Hepatic stellate cell (primary cell): ENCODE data around the gene SLC22A31.
"Not testable (repeated sequence)": the region's sequence is repeated elsewhere in the genome, so short reads cannot be mapped to it uniquely, and the experiment has no call there.

Experiments
- DNase-seq: peaks from one replicate; pipeline ENCODE4 v3.0.0; 2011; ENCODE audit warnings: low spot score

Gene SLC22A31

DNA sequence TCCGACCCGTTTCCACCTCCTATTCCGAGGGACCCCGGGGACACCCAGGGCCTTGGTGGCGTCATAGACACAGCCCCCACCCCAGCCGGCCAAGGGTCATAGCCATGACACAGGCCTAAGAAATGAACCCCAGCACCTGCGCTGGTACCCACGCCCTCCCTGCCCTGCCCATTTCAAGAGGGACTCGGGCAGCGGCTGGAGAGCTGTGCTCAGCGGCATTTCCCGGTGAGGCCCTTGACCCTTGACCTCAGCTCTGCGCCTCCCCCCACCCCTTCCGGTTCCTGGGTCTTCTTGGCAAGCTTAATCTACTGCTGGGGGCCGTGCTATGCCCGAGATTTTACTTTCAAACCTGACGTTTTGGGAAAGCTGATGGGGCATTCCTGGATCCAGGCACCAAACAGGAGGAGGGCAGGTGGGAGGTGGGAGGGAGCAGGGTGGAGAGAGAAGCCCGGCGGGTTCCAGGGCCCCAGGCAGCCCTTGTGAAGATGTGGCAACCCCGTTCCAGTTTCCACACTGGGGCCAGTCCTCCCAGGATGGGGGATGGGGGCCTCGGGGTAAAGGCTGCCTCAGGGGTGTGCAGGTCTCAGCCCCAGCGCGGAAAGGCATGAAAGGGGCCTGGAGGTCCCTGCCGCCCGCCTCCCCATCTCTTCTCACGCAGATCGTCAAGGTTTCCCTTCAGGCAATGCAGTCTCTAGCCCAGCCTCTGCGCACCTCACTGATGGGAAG lies at the start of gene SLC22A31:
Gene SLC22A31, minus strand, starts transcription at position 414 of the 726 bp plus-strand sequence. Its CDS starts 36 bp downstream, at position 378.
- peak; percentile 4 for DNase-seq

DNA sequence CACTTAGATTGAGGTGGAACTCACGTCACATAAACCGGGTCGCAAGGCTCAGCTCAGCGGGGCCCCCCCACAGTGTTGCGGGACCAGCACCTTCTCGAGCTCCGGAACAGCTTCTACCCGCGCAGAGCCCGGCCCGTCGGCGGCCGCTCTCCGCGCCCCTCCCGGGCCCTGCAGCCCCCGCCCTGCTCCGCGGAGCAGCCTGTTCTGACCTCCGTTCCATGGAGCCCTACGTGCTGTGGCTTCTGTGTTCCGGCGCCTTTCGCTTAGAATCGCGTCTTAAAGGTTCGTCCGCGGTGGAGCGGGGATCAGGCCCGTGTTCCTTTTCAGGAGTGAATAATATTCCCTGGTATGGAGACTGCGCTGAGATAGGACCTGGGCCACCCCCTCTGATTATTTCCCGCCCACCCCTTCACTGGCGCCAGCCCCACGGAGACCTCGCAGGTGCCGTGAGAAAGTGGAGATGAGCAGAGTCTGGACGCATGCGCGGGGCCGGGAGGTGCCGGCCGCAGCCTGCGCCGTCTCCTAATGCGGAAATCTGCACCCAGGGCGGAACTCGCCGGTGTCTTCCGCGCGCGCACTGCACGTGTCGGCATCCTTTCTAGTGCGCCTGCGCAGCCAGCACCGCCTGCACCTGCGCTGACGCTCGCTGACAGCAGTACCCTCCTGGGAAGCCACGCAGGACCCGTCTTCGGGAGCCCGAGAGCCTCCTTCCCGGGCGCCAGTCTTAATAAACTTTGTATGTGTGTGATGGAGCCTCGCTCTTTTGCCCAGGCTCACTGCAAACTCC lies 48.1 kb upstream of the SLC22A31 start:
- no peak for DNase-seq

DNA sequence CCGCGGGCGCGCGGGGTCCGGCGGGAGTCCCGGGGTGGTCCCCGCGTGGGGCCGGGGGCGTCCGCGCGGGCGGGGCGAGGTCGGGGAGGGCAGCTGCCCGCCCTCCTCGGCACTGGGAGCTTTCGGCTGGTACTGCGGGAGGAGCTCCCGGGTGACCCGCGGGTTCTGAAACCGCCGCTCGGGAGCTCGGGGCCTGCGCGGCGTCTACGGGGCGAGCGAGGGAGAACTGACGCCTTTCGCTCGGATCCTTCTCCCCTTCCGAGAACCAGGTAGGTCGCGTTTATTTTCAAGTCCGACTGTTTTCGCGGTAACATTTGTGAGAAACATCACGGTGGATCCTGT lies 47.4 kb upstream of the SLC22A31 start:
- not testable (repeated sequence) for DNase-seq

- peak; percentile 96 for DNase-seq
Observed at GRCh38 chr16:89246903-89247733, 46.8 kb upstream of the SLC22A31 start.

DNA sequence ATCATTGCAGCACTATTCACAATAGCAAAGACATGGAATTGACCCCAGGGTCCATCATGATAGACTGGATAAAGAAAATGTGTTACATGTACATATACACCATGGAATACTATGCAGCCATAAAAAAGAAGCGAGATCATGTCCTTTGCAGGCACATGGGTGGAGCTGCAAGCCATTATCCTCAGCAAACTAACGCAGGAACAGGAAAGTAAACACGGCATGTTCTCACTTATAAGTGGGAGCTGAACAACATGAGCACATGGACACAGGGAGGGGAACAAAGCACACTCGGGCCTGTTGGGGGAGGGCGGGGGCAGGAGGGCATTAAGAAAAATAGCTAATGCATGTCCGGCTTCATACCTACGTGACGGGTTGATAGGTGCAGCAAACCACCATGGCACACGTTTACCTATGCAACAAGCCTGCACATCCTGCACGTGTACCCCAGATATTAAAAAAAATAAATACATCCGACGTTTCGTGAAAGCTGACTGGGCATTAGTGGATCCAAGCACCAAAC lies 46.1 kb upstream of the SLC22A31 start:
- no peak for DNase-seq

- no peak for DNase-seq
Observed at GRCh38 chr16:89244754-89245153, 44.4 kb upstream of the SLC22A31 start.

- DNase-seq, result not testable (repeated sequence)
Observed at GRCh38 chr16:89244264-89244663, 43.9 kb upstream of the SLC22A31 start.

DNA sequence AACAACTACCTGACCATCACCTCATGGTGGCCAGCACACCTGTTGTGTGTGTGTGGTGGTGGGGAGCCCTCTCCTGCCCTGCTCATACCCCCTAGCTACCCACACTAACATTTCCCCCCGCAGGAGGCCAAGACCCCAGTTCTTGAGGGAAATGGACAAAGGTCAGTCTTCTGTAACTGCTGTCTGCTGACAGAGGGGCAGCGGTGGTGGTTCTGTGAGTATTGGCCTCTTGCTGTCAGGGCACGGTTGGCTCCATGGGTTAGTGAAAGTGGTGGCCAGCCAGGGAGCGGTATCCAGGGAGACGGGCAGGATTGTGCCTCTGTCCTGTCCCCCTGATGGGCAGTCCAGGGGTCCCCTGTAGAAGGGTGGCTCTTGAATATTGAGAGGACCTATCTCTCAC lies 43.3 kb upstream of the SLC22A31 start:
- DNase-seq, result no peak

GRCh38 chr16:89242795-89243200 lies 42.5 kb upstream of the SLC22A31 start:
- DNase-seq, result no peak

- peak; percentile 84 for DNase-seq
Observed at GRCh38 chr16:89241187-89242007, 41.1 kb upstream of the SLC22A31 start.

- DNase-seq, result no peak
Observed at GRCh38 chr16:89237733-89238132, 37.4 kb upstream of the SLC22A31 start.

DNA sequence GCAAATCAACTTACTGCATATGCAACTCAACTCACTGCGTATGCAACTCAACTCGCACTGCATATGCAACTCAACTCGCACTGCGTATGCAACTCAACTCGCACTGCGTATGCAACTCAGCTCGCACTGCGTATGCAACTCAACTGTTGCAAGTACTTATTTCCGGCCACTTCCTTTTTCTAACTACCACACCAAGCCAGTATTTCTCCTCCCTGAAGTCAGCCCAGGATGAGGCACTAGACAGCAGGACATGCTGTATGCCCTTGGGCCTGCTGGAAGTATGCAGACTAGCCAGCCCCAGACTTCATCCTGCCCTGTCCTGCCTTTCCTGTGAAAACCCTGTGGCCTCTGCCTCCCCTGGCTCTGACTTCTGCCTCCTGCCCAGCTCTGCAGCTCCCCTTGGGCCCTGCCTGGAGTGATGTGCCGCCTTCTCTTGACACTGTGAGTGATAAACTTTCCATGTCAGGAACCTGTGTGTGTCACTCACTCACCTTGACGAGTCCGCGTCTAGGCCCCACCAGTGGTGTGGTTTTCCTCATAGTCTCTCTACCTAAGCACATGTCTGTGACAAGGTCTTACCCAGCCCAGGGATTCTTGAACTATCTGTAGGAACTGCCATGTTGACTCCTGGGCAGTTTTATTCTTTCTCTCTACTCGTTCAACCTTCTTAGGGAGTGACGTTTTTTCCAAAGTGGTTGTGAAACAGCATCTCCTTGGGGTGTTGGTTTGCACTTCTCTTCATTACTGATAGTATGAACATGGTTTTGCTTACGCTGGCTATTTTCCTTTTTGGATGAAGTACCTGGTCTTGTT lies 33.5 kb upstream of the SLC22A31 start:
- no peak for DNase-seq

GRCh38 chr16:89232107-89232506 lies 31.8 kb upstream of the SLC22A31 start:
- DNase-seq, result no peak

DNA sequence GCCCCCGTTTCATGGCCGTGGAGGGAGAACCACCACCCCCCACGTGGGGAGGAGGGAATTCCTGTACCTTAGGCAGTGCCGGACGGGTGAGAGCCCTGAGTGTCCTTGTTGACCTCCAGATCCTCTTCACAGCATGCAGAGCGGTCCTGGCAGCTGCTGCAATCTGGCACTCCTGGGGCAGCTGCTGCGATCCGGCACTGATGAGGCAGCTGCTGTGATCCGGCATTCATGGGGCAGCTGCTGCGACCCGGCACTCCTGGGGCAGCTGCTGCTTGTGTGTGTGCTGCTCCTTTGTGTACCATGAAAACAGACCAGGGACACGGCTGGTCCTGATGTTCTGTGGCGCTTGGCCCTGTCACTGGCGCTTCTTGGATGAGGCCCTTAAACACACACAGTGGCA lies 29.9 kb upstream of the SLC22A31 start:
- DNase-seq, result no peak

- no peak for DNase-seq
Observed at GRCh38 chr16:89224665-89225064, 24.3 kb upstream of the SLC22A31 start.

- no peak for DNase-seq
Observed at GRCh38 chr16:89222931-89223330, 22.6 kb upstream of the SLC22A31 start.

GRCh38 chr16:89221604-89222003 lies 21.3 kb upstream of the SLC22A31 start:
- no peak for DNase-seq

- no peak for DNase-seq
Observed at GRCh38 chr16:89219365-89219764, 19.0 kb upstream of the SLC22A31 start.

DNA sequence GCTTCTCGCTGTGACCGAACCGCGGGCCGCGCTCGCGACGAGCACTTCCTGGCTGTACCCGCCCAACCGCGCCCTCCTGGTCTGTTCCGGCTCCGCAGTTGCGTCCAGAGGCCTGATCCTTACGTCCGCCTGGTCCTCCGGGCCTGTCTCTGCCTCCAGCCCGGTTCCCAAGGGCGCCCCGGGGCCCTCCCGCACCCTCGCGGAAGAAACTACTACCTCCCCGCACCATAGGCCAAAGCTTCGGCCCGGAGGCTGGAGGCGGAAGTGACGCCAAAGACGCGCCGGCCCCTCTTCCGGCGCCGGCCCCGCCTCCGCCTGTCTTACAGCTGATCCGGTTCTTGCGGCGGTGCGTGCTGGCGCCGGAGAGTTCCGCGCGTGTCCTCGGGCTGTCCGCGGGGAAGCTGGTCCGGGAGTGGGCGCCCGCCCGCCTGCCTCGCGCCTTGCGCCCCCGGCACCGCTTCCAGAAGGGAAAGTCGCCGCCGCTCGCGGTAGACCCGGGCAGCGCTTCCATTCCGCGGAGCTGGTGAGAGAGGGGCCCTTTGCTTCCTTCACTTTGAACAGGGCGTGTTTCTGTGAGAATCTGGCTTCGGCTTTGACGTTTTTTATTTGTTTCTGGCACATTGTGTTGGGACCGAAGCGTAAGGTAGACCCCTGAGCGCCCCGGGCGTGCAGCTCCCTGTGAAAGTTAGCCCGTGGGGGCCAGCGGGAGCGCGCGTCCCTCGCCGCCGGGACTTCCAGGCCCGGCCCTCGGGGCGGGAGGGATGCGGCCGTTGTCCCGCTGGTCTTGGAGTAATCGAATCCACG lies 17.3 kb upstream of the SLC22A31 start, which contains the start of gene ZNF778:
Gene ZNF778, plus strand, starts transcription at position 316 of the 804 bp plus-strand sequence. CDS start 3,425 bp downstream, outside the sequence.
- peak; percentile 95 for DNase-seq

GRCh38 chr16:89217138-89217387 lies 16.7 kb upstream of the SLC22A31 start:
- DNase-seq, result no peak
